NCI-H1048 (cell line): ENCODE measurements around the gene ABHD14A.
A peak's percentile ranks its signal among the peaks of the same experiment; 100 is the strongest.

Source experiments
- DNase-seq: peaks from one replicate; lab custom pipeline; 2025; lab: John Stamatoyannopoulos, UW

The ABHD14A gene

GRCh38 chr3:51941463-51941797 lies 33.4 kb upstream of the ABHD14A start:
- no peak for DNase-seq

- peak; percentile 99 for DNase-seq
Observed at GRCh38 chr3:51941798-51942602, 32.9 kb upstream of the ABHD14A start, which contains the start of the genes PARP3 and RRP9. TSS of gene PARP3 (plus strand) at chr3:51942363. CDS start at chr3:51943356, 993 bp downstream. TSS of gene RRP9 (minus strand) at chr3:51941904. CDS start at chr3:51941867, 37 bp downstream.

GRCh38 chr3:51942603-51943450 lies 32.0 kb upstream of the ABHD14A start:
- no peak for DNase-seq

- DNase-seq: no peak
Observed at GRCh38 chr3:51943451-51944391, 31.1 kb upstream of the ABHD14A start.

GRCh38 chr3:51944451-51945021 lies 30.3 kb upstream of the ABHD14A start:
- no peak for DNase-seq

GRCh38 chr3:51945031-51945840 lies 29.6 kb upstream of the ABHD14A start:
- no peak for DNase-seq

GRCh38 chr3:51945926-51946705 lies 28.7 kb upstream of the ABHD14A start:
- DNase-seq: no peak

- DNase-seq: no peak
Observed at GRCh38 chr3:51946796-51947195, 28.1 kb upstream of the ABHD14A start.

- no peak for DNase-seq
Observed at GRCh38 chr3:51947215-51947900, 27.5 kb upstream of the ABHD14A start.

GRCh38 chr3:51948016-51948580 lies 26.8 kb upstream of the ABHD14A start:
- DNase-seq: no peak

- DNase-seq: no peak
Observed at GRCh38 chr3:51949121-51949520, 25.7 kb upstream of the ABHD14A start.

- DNase-seq: no peak
Observed at GRCh38 chr3:51950899-51951298, 24.0 kb upstream of the ABHD14A start.

GRCh38 chr3:51953445-51953844 lies 21.4 kb upstream of the ABHD14A start:
- no peak for DNase-seq

- no peak for DNase-seq
Observed at GRCh38 chr3:51954105-51954504, 20.8 kb upstream of the ABHD14A start.

GRCh38 chr3:51954713-51955112 lies 20.2 kb upstream of the ABHD14A start:
- no peak for DNase-seq

GRCh38 chr3:51955175-51955892 lies 19.5 kb upstream of the ABHD14A start, which contains the start of gene GPR62:
TSS of gene GPR62 (plus strand) at chr3:51955381. CDS start at chr3:51955653, 272 bp downstream.
- no peak for DNase-seq

- DNase-seq: no peak
Observed at GRCh38 chr3:51955893-51956770, 18.7 kb upstream of the ABHD14A start.
